ENCODE results near the gene HOXB8.

GRCh38 chr17:48655913-48656312 lies 40.8 kb upstream of the HOXB8 start:
- TF ChIP-seq POLR2AphosphoS5 (IDR thresholded peaks at IDR 0.05; ENCODE audit: low read depth, low read length) (no peak), REST (IDR thresholded peaks at IDR 0.05; ENCODE audit: insufficient read depth in 1 of 2, low read depth in 2 of 2, low read length in 2 of 2) (no peak)
